Fibroblast of villous mesenchyme (primary cell): ENCODE measurements around the gene KCNH2. TPM values are rescaled to one million over a fixed set of nuclear protein-coding genes. Genes with fewer than 3 reads are reported as not detected.

Experiments
- DNase-seq: peaks from one replicate; pipeline ENCODE4 v3.0.0-alpha.2; 2010; ENCODE audit warnings: low read depth
- H3K4me3 ChIP-seq: 2 replicates; pipeline ENCODE4 v1.5.1; 2011; ENCODE audit warnings: low read depth, mild to moderate bottlenecking, low read length
- total RNA-seq: library from RNA; depleted of rRNA; stranded (reverse); fragments of >200 nt; gene quantifications from 2 replicates; pipeline ENCODE4 v1.2.3, GENCODE V29; 2012
- TF ChIP-seq, protein P1 (sequence below): IDR thresholded peaks from 2 replicates; pipeline ENCODE4 v1.5.1; 2012; ENCODE audit warnings: low read depth, mild to moderate bottlenecking, low read length; ENCODE audit not compliant: insufficient read depth

The KCNH2 gene
- total RNA-seq, 1 donor, result 2.6 TPM

DNA sequence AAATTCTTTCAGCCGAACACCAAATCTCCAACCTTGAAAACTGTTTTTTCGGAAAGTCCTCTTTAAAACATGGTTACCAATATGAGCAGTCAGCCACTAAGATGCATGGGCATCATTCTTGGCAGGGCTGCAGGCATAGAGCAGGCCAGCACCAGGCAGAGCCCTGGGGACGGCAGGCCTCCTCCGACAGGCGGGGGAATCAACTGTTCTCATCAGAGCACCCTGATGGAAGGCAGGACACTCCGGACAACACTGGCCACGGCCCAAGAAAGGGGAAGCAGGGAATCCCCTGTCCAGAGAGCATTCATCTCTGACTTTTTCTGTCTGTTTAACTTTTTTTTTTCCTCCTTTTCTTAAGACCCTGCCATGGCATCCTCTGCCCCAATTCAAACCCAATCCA, 11.3 kb upstream of the KCNH2 start:
- TF ChIP-seq, protein P1, sequence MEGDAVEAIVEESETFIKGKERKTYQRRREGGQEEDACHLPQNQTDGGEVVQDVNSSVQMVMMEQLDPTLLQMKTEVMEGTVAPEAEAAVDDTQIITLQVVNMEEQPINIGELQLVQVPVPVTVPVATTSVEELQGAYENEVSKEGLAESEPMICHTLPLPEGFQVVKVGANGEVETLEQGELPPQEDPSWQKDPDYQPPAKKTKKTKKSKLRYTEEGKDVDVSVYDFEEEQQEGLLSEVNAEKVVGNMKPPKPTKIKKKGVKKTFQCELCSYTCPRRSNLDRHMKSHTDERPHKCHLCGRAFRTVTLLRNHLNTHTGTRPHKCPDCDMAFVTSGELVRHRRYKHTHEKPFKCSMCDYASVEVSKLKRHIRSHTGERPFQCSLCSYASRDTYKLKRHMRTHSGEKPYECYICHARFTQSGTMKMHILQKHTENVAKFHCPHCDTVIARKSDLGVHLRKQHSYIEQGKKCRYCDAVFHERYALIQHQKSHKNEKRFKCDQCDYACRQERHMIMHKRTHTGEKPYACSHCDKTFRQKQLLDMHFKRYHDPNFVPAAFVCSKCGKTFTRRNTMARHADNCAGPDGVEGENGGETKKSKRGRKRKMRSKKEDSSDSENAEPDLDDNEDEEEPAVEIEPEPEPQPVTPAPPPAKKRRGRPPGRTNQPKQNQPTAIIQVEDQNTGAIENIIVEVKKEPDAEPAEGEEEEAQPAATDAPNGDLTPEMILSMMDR, result no peak
- no peak for DNase-seq
- no peak overlapping the region for H3K4me3 ChIP-seq

DNA sequence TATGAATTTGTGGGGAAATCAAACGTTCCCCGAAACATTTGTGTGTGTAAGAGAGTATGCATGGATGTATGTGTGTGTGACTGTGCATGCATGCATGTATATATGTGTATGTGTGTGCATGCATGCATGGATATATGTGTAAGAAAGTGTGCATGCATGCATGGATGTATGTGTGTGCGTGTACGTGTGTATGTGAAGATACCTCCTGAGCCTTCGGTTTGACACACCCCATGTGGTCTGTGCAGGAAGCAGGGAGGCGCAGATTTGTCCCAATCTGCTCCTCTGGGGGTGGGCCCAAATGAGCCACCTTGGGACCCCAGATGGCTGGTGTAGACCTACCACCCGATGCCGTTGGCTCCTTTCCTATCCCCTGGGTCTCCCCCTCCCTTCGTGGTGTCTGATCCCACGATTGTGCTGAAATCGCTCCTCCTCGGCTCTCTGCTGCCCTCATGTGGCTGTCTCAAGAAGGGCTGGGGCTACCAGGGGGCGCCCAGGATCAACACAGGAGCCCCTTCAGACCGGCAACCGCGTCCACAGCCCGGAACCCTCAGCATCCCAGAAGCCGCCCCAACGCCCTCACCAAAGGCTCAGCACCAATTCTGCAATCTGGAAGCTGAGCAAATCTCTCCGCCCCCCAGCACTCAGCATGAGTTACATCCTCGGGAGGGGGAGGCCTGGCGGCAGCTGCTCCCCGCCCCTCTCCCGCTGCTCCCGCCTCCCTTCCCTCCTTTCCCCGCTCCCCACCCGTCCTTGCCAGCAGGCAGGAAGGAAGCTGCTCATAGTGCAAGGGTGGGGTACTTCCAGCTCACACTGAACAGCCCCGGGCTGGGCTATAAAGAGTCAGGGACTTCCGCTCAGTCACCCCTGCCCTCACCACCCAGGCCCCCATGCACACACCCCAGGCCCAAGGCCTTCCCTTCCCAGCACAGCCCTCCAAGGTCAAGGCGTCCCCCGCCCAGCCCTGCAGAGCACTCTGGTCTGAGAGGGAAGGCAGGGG, 10.4 kb upstream of the KCNH2 start:
- DNase-seq, result peak; percentile 48
- TF ChIP-seq, protein P1, result peak; percentile 89
- peak overlapping the region; percentile 9 for H3K4me3 ChIP-seq

DNA sequence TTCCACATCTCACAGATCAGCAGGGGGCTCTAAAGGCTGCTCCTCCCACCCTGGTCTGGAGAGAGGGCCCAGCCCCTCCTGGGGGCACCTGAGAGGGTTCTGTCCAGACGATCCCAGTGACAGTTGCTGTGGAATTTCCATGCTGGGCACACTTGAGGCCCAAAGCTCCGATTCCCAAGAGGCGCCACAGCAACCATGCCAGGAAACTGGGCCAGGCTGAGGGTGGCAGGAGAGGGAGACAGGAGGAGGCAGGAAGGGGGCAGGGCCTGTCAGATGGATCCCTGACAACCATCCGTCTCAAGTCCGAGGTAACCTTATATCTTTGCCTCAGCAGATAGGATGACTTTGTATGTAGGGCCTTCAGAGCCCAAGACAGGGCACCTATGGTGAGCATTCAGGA, 8.4 kb upstream of the KCNH2 start:
- TF ChIP-seq, protein P1, result no peak
- no peak overlapping the region for H3K4me3 ChIP-seq
- DNase-seq, result no peak

DNA sequence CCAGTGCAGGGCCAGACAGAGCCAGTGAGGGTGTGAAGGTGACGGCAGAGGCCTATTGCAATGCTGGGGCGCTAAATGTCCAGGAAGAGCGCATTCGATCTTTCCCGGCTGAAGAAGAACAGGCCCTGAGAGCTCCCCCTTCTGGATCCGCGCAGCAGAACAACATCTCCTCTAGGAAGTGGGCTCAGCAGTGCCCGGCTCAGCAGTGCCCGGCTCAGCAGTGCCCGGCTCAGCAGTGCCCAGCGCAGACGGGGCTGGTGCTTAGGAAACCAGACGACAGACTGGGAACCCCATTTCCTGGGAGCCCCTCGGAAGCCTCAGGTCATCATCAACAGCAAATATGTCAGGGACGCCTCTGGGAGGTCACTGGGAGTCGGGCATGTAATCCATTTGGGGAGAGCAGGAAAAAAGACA, 8.0 kb upstream of the KCNH2 start:
- H3K4me3 ChIP-seq, result no peak overlapping the region
- peak; percentile 63 for DNase-seq
- TF ChIP-seq, protein P1, result peak; percentile 81

DNA sequence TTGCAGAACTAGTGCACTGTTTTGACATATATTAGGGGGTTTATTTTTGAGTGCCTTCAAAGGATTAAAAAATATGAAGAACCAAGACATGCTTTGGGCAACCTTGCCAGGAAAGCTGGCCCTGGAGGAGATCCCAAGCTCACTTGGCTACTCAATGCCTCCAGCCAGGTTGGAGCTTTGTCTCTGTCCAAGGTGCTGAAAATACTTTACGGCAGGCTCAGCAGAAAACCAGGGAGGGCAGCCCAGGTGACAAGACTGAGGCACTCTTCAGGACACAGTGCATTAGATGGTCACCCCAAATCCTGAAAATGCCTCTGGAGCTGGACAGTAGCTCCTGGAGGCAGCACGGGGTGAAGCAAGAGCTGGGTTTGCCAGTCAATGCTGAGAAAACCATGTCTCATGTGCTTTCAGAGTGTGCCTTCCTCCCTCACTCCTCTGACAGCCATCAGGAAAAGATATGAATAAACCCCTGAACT, 5.8 kb upstream of the KCNH2 start:
- DNase-seq, result peak; percentile 51

DNA sequence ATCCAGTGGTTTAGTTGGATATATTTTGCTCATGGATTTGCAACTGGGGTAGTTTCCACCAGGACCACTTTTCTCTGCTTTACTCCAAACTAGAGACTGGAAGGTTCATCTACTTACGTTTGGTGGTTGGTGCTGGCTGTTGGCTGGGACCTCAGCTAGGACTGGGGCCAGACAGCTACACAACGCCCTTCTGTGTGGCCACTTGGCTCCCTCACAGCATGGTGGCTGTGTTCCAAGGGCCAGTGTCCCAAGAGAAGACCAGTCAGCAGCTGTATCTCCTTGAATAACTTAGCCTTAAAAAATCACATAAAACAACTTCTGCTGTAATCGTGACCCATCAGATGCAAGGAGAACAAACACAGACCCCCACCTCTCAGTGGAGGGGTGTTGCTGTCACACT, 4.2 kb upstream of the KCNH2 start:
- DNase-seq, result no peak
- H3K4me3 ChIP-seq, result no peak overlapping the region
- TF ChIP-seq, protein P1, result no peak

More for the DNA sequence above, 5.8 kb upstream of the KCNH2 start:
- TF ChIP-seq, protein P1, result no peak
- no peak overlapping the region for H3K4me3 ChIP-seq

DNA sequence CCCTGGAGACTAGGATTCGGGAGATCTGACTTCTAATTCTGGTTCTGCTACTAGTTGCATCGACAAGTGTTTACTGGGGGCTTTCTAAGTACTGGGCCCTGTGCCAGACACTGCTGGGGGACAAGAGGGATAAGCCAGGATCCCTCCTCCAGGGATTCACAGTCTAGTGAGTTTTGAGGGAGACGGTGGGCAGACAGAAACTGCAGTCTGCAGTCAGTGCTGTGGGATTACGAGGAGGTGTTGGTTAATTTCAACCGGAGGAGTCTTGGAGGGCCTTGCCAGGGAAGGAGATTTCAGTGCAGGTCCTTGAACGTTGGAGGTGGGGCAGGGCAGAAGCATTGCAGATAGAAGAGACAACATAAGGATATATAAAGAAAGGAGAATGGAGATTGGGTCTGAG, 3.5 kb upstream of the KCNH2 start:
- no peak for DNase-seq
- no peak overlapping the region for H3K4me3 ChIP-seq
- TF ChIP-seq, protein P1, result no peak
